ENCODE data around the gene PXN.
"Not testable (repeated sequence)": the region's sequence is repeated elsewhere in the genome, so short reads cannot be mapped to it uniquely, and the experiment has no call there.

PXN gene

DNA sequence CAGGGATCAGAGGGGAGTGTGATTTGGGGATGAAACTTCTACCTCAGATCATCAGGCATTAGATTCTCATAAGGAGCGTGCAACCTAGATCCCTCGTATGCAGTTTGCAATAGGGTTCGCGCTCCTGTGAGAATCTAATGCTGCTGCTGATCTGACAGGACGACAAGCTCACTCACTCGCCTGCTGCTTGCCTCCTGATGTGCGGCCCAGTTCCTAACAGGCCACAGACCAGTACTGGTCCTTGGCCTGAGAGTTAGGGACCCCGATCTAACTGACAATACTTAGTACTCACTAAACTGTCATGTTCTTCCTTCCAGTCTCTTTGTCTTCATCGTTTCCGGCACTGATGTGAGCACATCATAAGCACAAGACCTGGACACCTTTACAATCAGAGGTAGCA is 59.3 kb downstream of the PXN start:
- no peak for DNase-seq

DNA sequence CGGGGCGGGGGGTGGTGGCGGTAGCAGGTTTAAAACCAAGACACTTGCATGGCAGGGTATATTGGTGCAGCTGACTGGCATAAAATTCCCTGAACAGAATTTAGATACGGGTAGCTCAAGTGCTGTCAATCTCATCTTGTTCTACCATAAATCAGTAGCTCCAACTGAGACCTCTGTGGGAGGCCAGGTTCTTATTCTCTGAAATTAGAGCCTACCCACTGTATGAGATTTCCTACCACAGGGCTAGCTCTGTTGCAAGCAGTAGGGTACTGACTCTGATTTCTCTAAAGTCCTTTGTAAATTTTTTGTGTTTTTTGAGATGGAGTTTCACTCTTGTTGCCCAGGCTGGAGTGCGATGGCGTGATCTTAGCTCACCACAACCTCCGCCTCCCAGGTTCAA is 61.4 kb downstream of the PXN start:
- DNase-seq: peak; percentile 6

DNA sequence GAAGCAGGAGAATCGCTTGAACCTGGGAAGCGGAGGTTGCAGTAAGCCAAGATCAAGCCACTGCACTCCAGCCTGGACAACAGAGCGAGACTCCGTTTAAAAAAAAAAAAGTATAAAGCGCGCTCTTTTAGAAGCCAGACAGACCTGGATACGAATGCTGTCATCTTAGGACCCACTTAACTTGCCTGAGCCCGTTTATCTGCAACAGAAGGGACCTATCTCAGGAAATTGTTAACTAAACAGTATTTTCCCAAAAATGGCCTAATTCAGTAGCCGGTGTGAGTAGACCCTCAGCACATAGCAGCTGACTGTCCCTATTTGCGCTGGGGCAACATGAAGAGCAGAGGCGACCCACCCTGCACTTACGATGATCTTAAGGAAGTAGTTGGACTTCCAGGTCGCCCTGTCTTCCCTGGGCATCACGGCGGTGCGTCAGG is 65.1 kb downstream of the PXN start:
- DNase-seq: no peak

DNA sequence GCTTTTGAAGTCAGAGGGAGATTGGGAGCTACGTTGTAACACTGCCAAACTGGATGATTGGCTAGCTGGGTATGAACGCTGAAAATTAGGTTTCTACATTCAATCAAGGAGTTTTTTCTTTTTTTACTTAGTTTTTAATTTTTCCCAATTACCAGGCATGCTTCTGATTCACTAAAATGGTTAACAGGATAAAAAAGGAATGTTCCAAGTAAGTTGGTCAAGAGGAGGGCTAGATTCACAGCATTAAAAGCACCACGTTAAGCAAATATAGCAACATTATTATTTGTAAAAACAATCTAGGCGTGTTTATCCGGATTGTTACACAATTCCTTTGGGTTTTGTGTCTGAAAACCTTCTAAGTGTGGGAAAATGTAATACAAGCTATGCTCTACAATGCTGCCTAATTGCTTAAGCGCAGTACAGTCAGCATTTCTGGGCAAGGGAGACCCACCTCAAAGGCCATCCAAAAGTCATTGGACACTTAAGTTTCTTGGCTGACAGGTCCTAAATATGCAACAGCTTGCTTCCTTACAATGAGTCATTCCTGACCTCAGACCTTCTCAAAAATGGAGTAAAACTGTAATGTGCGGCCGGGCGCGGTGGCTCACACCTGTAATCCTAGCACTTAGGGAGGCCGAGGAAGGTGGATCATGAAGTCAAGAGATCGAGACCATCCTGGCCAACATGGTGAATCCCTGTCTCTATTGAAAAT is 65.8 kb downstream of the PXN start:
- no peak for DNase-seq

DNA sequence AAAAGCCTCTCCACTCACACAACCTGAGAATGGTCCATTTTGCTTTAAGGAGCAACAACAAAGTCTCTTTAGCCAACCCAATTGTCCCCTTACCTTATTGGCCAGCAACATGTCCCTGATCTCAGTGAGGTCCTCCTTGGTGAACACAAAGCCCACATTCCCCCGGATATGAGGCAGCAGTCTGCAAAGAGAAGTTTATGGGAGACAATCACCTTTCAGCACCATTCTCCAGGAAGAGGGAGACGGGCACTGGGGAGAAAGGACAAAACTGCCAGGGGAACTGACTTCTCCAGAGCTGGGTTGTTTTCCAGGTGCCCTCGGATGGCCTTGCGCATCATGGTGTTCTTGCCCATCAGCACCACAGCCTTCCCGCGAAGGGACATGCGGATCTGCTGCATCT is 66.5 kb downstream of the PXN start:
- no peak for DNase-seq

DNA sequence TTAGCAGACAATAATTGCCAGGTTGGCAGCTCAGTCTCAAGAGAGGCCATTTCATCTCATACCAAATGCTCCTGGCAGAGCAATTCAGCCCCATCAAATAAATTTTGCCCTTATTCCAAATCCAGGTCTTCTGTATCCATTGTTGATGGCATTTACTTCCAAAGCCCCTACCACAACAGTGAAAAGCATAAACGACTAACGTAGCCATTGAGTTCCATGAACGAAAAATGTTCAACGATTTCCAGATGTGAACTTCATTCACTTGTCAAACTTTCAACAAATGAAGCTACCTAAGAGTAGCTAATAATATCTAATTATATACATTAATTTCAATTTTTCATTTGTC is 68.0 kb downstream of the PXN start:
- DNase-seq: no peak

DNA sequence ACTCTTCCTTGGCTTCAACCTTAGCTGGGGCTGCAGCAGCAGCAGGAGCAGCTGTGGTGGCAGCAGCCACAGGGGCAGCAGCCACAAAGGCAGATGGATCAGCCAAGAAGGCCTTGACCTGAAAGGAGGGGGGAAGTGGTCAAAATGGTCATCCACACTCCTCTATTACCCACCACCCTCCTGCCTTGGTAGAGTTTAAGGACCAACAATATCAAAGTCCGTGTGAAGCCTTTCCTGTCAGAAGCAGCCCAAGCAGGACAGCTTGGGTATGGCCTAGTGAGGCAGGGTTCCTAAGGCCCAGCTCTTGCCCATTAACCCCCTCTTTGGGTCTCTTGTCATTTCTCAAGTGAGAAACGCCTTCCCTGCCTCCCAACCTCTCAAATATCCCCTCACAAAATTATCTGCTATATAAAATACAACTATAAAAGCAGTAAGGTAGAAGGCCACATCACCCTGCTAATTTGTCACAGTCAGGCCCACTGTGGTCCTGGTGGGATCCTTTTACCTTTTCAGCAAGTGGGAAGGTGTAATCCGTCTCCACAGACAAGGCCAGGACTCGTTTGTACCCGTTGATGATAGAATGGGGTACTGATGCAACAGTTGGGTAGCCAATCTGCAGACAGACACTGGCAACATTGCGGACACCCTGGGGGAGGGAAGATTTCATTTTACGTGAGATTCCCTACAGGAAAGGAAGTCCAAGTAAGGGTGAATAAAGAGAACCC is 68.6 kb downstream of the PXN start:
- not testable (repeated sequence) for DNase-seq

DNA sequence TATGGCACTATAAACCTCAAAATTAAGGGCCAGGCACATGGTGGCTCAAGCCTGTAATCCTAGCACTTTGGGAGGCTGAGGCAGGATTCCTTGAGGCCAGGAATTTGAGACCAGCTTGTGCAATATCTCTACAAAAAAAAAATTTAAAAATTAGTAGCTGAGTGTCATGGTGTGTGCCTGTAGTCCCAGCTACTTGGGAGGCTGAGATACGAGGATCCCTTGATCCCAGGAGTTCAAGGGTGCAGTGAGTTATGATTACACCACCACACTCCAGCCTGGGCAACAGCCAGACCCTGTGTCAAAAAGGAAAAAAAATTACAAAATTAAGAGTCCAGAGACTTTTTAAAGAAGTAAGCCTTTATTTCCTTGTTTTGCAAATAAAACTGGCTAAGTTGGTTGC is 69.2 kb downstream of the PXN start:
- DNase-seq: no peak

DNA sequence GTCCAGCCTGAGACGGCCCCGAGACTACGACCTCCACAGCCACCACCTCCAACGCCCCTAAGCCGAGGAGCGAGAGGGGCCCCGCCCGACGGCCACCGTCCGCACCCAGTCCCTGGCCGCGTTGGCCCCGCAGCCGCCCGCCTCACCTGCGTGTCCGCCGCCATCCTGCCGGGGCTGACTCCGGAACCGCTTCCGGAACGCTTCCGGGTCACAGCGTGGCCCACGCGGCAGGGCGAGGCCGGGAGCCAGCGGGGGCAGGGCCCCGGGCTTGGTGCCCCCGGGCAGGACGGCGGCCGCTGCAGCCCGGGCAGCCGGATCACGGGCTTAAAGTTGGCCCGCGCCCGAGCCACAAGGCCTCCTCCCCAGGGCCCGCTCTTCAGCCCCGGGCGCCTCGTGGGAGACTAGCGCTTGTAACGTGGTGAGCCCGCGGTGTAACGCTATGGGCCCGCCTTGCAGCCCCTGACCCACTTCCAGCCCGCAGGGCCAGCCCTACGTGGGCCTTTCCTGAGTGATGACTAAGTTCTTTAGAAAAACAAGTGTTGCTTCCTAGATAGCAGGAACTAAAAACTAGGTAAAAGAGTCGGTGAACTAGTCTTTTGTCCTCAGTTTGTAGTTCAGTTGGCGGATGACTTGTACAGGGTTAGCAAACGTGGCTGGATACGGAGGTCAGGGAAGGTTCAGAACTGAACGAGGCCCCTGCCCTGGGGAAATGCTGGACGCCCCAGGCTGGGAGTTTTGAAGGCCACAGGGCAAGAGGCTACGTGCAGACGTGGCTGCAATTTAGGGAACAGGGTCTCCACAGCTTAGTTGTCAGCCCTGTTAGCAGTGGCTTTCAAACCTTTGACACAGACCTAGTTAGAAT is 70.8 kb downstream of the PXN start, which contains the start of gene GCN1:
GCN1 (minus strand) TSS at position 182 of the 862 bp plus-strand sequence; CDS start at position 164, 18 bp downstream.
- peak; percentile 65 for DNase-seq

DNA sequence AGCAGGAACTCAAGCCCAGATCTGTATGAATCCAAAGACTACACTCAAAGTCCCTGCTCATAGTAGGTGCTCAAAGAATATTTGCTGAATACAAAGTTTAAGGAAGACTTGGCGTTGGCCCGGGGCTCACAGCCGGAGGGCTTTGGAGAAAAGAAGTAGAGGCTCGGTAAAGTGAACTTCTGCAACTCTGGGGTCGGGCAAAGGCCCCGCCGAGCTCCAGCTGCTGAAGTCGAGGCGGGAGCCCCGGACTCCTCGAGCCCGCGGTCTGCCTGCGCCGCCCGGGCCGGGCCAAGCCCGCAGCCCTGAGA is 71.3 kb downstream of the PXN start:
- DNase-seq: peak; percentile 50

DNA sequence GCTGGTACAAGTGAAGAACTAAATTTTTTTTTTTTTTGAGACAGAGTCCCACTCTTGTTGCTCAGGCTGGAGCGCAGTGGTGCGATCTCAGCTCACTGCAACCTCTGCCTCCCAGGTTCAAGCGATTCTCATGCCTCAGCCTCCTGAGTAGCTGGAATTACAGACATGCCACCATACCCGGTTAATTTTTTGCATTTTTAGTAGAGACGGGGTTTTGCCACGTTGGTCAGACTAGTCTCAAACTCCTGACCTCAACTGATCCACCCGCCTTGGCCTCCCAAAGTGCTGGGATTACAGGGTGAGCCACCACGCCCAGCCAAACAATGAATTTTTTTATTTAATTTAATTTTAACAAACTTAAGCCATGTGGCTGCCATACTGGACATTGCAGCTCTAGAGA is 72.2 kb downstream of the PXN start:
- DNase-seq: not testable (repeated sequence)

DNA sequence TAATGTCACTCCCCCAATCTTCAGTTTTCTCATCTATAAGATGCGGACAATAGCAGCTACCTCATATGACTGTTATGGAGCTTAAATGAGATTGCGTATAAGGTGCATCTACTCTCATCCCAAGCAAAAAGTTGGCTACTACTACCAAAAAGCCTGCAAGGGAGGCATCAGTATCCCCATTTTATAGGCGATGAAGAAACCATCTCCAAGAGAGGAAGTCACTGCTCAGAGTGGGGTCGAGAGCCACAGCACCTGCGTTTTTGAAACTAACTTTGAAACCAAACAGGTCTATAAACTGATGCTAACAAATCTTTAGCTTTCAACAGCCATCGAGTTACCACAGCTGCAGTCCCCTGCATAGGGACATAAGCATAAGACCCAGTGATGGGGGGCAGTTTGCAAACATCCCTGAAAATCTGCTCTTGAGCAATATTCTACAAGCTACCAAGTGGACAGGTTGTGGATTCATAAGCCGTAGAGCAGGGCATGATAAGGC is 74.5 kb downstream of the PXN start:
- DNase-seq: no peak

DNA sequence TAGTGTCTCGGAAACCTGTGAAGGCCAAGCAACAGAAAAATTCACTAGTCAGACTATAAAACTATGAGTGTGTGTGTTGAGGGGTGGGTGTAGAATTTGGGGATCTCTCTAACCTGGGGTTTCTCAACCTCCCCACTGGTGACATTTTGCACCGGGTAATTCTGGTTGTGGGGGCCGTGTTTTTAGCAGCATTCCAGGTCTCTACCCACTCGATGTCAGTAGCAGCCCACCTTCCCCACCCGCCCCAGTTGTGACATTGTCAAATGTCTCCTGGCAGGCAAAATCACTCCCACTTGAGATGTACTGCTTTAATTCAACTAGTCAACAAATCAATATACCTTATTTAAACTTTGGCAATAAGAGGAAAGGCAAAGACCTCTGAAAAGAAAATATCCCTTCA is 75.1 kb downstream of the PXN start:
- DNase-seq: no peak

DNA sequence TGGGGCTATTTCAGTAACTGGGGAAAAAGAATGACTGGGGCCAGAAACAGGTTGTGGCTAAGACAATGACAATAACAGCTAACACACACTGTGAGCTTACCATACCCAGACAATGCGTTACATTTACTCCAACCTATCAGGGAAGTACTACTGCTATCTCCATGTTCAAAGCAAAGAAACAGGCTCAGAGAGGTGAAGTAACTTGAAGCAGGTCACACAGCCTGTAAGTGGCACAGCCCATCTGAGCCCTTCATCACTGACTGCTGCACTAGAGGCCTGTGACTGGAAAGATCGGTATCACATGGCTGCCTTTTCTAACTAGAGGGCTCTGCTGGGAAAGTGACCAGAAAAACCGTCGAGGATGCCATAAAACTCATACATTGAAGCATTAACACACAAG is 78.9 kb downstream of the PXN start:
- DNase-seq: no peak

DNA sequence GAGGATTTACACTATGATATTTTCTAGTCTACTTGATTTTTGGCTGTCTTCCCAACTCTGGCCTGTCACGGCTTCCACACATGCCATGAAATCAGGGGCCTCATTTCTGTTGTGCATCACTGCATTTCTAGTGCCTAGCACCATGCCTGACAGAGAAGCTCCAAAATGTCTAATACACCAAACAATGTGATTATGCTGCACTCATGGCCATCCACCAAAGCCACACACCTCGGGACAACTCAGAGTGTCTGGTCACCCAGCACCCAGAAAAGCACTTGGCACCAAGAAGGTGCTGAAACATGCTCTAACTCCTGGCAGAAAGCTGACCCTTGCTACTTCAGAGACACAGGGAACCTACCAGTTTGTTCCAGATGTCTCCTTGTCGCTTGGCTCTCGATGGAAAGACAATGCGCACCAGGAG is 82.3 kb downstream of the PXN start:
- DNase-seq: no peak

DNA sequence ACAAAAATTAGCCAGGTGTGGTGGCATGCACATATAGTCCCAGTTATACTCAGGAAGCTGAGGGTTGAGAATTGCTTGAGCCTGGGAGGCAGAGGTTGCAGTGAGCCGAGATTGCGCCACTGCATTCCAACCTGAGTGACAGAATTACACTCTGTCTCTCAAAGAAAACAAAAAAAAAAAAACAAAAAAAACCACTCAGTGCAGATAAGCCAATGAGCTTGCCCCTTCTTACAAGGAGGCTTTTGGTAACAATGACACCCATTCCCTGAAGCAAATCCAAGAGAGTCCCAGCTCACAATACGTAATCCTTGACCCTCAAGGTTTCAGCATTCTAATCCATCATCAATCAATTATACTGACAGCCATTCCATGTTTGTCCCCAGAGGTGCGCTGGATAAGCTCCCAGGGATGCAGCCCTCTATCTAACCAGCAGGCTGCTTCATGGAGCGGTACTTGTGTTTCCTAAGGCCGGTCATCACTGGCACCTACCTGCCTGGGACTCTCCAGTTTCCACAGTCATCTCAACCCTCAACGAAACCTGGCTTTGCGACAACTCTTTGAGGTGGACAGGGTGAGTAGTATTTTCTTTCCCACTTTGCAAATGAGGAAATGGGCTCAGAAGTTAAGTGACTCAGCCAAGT is 83.4 kb downstream of the PXN start:
- DNase-seq: no peak

DNA sequence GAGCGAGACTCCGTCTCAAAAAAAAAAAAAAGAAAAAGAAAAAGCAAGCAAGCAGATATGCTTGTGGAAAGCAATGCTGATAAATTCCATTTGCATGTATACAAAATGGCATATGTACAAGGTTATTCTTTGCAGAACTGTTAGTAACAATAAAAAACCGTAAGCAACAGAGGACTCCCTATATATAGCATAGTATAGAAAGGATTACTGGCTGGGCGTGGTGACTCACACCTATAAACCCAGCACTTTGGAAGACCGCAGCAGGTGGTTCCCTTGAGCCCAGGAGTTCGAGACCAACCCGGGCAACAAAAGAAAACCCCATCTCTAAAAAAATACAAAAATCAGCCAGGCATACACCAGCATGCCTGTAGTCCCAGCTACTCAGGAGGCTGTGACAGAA is 84.6 kb downstream of the PXN start:
- no peak for DNase-seq

DNA sequence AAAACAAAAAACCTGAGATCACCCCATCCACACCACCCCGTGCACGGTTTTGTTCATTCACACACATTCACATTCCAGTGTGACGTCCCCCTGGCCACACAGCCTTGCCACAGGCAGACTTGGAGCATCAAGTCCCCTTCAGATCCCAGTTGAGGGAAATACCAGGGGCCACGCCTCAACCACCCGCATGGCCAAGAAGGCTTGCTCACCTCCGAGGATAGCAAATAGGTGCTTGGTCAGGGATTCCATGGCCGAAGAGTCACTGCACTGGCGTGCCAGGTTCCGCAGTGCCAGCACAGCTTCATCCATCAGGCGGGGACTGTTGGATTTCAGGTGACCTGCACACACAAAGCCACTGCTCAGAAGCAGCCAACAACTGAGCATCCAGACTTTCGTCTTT is 90.0 kb downstream of the PXN start:
- DNase-seq: no peak

DNA sequence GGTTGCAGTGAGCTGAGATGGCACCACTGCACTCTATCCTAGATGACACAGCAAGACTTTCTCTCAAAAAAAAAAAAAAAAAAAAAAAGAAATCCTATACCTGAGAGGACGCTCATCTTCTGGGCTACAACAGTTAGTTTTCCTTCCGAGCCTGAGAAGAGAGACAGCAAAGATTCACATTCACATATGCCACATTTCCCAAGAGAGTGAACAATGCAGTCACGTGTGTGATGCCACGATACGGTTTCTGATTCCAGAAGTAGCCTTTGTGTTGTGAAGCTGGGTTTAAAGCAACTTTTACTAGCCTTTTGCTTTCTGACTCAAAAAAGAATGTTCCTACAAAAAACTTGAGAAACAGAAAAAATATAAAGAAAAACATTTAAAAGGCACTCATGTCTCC is 90.5 kb downstream of the PXN start:
- no peak for DNase-seq

DNA sequence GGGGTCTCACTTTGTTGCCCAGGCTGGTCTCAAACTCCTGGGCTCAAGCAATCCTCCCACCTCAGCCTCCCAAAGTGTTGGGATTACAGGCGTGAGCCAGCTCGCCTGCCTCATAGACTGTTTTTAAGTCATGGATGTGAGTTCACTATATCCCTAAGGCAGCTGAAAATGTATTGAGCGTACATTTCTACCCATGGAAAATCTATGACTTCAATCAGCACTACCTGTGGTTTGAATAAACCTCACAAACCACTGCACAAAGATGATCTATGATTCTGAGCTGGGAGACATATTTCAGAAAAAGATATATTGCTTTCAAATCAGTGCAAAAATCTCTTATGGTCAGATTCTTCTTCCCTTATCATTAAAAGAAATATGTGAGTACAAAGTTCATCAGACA is 93.5 kb downstream of the PXN start:
- no peak for DNase-seq

DNA sequence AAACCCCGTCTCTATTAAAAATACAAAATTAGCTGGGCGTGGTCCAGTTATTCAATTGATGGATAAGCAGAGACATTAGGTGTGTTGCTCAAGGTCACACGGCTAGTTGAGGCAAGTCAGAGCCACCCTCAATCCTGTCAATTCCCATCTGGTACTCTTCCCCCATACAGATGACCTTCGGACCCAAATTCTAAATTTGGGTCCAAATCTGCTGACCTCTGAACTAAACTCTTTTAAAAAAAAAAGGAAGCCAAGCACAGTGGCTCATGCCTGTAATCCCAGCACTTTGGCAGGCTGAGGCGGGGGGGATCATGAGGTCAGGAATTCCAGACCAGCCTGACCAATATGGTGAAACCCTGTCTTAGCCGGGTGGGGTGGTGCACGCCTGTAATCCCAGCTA is 94.9 kb downstream of the PXN start:
- no peak for DNase-seq

DNA sequence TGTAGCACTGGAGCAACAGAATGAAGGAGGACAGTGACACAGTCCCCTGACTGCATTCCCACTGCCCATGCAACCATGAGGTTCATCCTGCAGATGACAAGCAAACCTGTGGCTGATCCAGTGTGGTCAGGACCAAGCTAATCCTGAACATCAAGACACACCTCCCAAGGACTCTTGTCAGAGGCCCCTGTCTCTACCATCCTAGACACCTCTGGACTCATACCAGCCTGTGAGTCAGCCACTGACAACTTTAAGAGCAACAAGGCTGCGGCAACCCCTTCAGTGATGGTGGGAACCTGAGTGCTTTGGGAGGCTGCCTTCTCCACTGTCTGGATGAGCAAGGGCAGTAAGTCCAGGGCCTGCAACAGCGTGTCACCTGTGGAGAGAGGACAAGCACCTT is 95.6 kb downstream of the PXN start:
- no peak for DNase-seq

DNA sequence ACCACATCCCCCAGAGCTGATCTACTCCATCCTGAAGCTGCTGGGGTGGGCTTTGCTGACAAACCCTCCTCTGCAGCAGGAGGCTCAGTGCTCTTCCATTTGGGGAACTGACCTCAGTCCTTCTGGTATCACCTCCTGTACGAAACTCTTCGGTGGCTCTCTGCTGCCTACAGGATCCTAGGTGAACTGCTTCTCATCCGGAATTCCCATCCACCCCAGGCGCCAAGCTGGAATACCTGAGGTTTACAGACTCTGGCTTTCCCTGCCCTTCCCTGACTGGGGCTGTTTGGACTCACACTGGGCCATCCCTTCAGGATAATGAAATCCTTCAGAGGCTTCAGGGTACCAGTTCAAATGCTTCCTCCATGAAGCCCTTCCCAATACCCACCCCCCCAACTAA is 97.2 kb downstream of the PXN start:
- DNase-seq: peak; percentile 58

Measured in NCI-H2227 treated with DMSO at 0.1 percent for 48 hours (cell line).